Measurements from ENCODE around the gene MARF1.
"Not testable (repeated sequence)": the region's sequence is repeated elsewhere in the genome, so short reads cannot be mapped to it uniquely, and the experiment has no call there.

Gene MARF1

GRCh38 chr16:15643048-15643945 lies at the start of gene MARF1:
MARF1 (minus strand) TSS chr16:15643154; CDS start chr16:15639233, 3,921 bp downstream.
- DNase-seq: peak; percentile 90 to 93

GRCh38 chr16:15692508-15692907 lies 49.6 kb upstream of the MARF1 start:
- DNase-seq: not testable (repeated sequence)

- DNase-seq: no peak
Measured at GRCh38 chr16:15691046-15691445, 48.1 kb upstream of the MARF1 start.

- DNase-seq: no peak
Measured at GRCh38 chr16:15690296-15690695, 47.3 kb upstream of the MARF1 start.

GRCh38 chr16:15689290-15689689 lies 46.3 kb upstream of the MARF1 start:
- DNase-seq: no peak

GRCh38 chr16:15686287-15686686 lies 43.3 kb upstream of the MARF1 start:
- DNase-seq: no peak

- DNase-seq: peak in 1 of 2 donors; percentile 28
Measured at GRCh38 chr16:15682105-15682570, 39.2 kb upstream of the MARF1 start.

- DNase-seq: no peak
Measured at GRCh38 chr16:15677447-15677846, 34.5 kb upstream of the MARF1 start.

GRCh38 chr16:15676506-15676905 lies 33.6 kb upstream of the MARF1 start:
- DNase-seq: no peak

- DNase-seq: peak in 1 of 2 donors; percentile 53
Measured at GRCh38 chr16:15674571-15674970, 31.6 kb upstream of the MARF1 start.

- DNase-seq: peak; percentile 76 to 94
Measured at GRCh38 chr16:15672514-15673167, 29.7 kb upstream of the MARF1 start.

- not testable (repeated sequence) for DNase-seq
Measured at GRCh38 chr16:15672127-15672513, 29.2 kb upstream of the MARF1 start.

- DNase-seq: no peak
Measured at GRCh38 chr16:15671530-15672117, 28.7 kb upstream of the MARF1 start.

- no peak for DNase-seq
Measured at GRCh38 chr16:15667091-15667742, 24.3 kb upstream of the MARF1 start.

- no peak for DNase-seq
Measured at GRCh38 chr16:15665107-15665506, 22.2 kb upstream of the MARF1 start.

- no peak for DNase-seq
Measured at GRCh38 chr16:15660203-15660601, 17.2 kb upstream of the MARF1 start.

GRCh38 chr16:15658556-15658955 lies 15.6 kb upstream of the MARF1 start:
- no peak for DNase-seq

GRCh38 chr16:15658149-15658548 lies 15.2 kb upstream of the MARF1 start:
- DNase-seq: no peak

GRCh38 chr16:15655561-15655960 lies 12.6 kb upstream of the MARF1 start:
- not testable (repeated sequence) for DNase-seq

GRCh38 chr16:15654591-15654990 lies 11.6 kb upstream of the MARF1 start:
- DNase-seq: no peak

GRCh38 chr16:15653227-15653626 lies 10.3 kb upstream of the MARF1 start:
- peak in 1 of 2 donors; percentile 23 for DNase-seq

GRCh38 chr16:15652293-15653001 lies 9.5 kb upstream of the MARF1 start:
- no peak for DNase-seq
